ENCODE data around the gene CARD9.

GRCh38 chr9:136363949-136364748 is 9.3 kb downstream of the CARD9 start:
- TF ChIP-seq POLR2A (IDR thresholded peaks at IDR 0.05) (no peak), CTCF (IDR thresholded peaks at IDR 0.05 in 8 of 11, conservative IDR thresholded peaks at IDR 0.05 in 3 of 11) (peak in 6 of 11 experiments; percentile 2 to 81 (median 53)), POLR2AphosphoS5 (IDR thresholded peaks at IDR 0.05) (no peak)
